ENCODE results near the gene LCN6. TPM values are rescaled to one million over a fixed set of nuclear protein-coding genes. Genes with fewer than 3 reads are reported as not detected.

LCN6 gene
- total RNA-seq, 1 experiment from 2014 or later, result not detected

- TF ChIP-seq TP53 (CRISPR knock-in tag; IDR thresholded peaks at IDR 0.05) (no peak), HMGA2 (CRISPR knock-in tag; IDR thresholded peaks at IDR 0.05) (no peak), HMGXB4 (CRISPR knock-in tag; IDR thresholded peaks at IDR 0.05) (no peak)
Observed at GRCh38 chr9:136793086-136793946, 45.0 kb upstream of the LCN6 start (continued).

GRCh38 chr9:136792321-136793085 lies 44.2 kb upstream of the LCN6 start:
- Mint-ChIP-seq H3K9me3 (no peaks in the 10 kb centered on the region), H3K36me3 (peaks cover 3% of the 10 kb centered on the region; the same call in 1 of the 2 replicates), H3K4me1 (peaks cover 32% of the 10 kb centered on the region), H3K27me3 (ENCODE audit: low read depth) (peaks cover 16% of the 10 kb centered on the region), H3K27ac (no peak overlapping the region), H3K4me3 (peak overlapping the region; percentile 78)
- no peak for TF ChIP-seq ESRRA (CRISPR knock-in tag; IDR thresholded peaks at IDR 0.05; ENCODE audit: borderline replicate concordance)
- DNase-seq (ENCODE audit: low spot score) (no peak), ATAC-seq (no peak)
- POLR2A ChIA-PET, result no interaction called here
- CTCF ChIA-PET, result interaction anchor here (0.6 to 3.1 kb wide), 10 partner anchors 8 to 237 kb away, joined by 3 to 28 read pairs (median 4); partner anchors contain the start of genes AJM1 and RABL6

DNA sequence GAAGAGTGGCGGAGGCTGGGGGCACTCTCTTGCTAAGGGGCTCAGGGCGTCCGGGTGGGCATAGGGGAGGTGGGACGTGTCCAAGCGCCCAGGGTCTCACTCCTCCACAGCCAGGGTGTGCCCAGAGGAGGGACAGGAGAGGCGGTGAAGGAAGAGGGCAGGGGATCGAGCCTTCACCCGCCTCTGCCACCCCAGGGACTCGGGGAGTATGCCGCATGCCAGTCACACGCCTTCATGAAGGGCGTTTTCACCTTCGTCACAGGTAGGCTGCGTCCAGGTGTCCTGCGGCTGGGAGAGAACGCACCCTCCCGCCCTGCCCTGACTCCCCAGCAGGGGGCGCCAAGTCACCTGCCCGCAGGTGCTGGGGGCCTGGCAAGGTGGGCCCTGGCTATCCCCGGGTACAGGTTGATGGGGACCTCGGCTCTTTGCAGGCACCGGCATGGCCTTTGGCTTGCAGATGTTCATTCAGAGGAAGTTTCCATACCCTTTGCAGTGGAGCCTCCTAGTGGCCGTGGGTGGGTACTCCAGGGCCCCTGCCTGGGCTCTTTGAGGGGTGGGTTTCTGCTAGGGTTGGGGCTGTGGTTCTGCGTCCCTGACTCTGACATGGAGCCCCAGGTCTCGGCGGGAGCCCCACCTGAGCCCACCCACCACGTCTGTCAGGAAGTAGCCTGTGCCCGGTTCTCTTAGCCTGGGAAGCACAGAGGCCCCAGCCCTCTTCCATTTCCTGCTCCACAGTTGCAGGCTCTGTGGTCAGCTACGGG lies 43.4 kb upstream of the LCN6 start:
- H3K4me3 Mint-ChIP-seq, result peak overlapping the region; percentile 78
- H3K9me3 Mint-ChIP-seq, result no peaks in the 10 kb centered on the region
- ChIA-PET CTCF (interaction anchor here (0.7 to 3.1 kb wide), 9 partner anchors 9 to 238 kb away, joined by 3 to 28 read pairs (median 4); partner anchors contain the start of genes AJM1 and RABL6), POLR2A (no interaction called here)
- peaks cover 26% of the 10 kb centered on the region for H3K4me1 Mint-ChIP-seq
- ATAC-seq, result peak; percentile 27
- peaks cover 3% of the 10 kb centered on the region; the same call in 1 of the 2 replicates for H3K36me3 Mint-ChIP-seq
- DNase-seq (ENCODE audit: low spot score), result peak; percentile 90
- peaks cover 11% of the 10 kb centered on the region for H3K27me3 Mint-ChIP-seq (ENCODE audit: low read depth)
- peak overlapping the region; percentile 41; the same call in 1 of the 2 replicates for H3K27ac Mint-ChIP-seq
- TF ChIP-seq, protein P1, sequence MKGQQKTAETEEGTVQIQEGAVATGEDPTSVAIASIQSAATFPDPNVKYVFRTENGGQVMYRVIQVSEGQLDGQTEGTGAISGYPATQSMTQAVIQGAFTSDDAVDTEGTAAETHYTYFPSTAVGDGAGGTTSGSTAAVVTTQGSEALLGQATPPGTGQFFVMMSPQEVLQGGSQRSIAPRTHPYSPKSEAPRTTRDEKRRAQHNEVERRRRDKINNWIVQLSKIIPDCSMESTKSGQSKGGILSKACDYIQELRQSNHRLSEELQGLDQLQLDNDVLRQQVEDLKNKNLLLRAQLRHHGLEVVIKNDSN (CRISPR knock-in tag; IDR thresholded peaks at IDR 0.05), result peak; percentile 47; the same call in 1 of the 2 replicates
- 0 out of 2 replicates have a peak, but pooled peaks have one; percentile 20 for TF ChIP-seq SMAD3 (CRISPR knock-in tag; IDR thresholded peaks at IDR 0.05; ENCODE audit: borderline replicate concordance)
- peak; percentile 26; the same call in 1 of the 2 replicates for TF ChIP-seq ZNF281 (CRISPR knock-in tag; IDR thresholded peaks at IDR 0.05)
- peak; percentile 88 for TF ChIP-seq TEAD1 (CRISPR knock-in tag; IDR thresholded peaks at IDR 0.05)
- no peak; the same call in 1 of the 2 replicates for TF ChIP-seq ETV6 (CRISPR knock-in tag; IDR thresholded peaks at IDR 0.05)
- TF ChIP-seq OVOL2 (CRISPR knock-in tag; IDR thresholded peaks at IDR 0.05; ENCODE audit: borderline replicate concordance), result no peak
- no peak for TF ChIP-seq ELF4 (CRISPR knock-in tag; IDR thresholded peaks at IDR 0.05; ENCODE audit: low read depth)
- peak; percentile 48; the same call in 1 of the 2 replicates for TF ChIP-seq MYBL2 (CRISPR knock-in tag; IDR thresholded peaks at IDR 0.05)
- no peak for TF ChIP-seq ZMAT4 (CRISPR knock-in tag; IDR thresholded peaks at IDR 0.05)
- TF ChIP-seq ZNF121 (CRISPR knock-in tag; IDR thresholded peaks at IDR 0.05), result peak; percentile 71
- TF ChIP-seq, protein P2, sequence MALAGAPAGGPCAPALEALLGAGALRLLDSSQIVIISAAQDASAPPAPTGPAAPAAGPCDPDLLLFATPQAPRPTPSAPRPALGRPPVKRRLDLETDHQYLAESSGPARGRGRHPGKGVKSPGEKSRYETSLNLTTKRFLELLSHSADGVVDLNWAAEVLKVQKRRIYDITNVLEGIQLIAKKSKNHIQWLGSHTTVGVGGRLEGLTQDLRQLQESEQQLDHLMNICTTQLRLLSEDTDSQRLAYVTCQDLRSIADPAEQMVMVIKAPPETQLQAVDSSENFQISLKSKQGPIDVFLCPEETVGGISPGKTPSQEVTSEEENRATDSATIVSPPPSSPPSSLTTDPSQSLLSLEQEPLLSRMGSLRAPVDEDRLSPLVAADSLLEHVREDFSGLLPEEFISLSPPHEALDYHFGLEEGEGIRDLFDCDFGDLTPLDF (CRISPR knock-in tag; IDR thresholded peaks at IDR 0.05), result peak; percentile 79; the same call in 1 of the 2 replicates
- 0 out of 2 replicates have a peak, but pooled peaks have one; percentile 66 for TF ChIP-seq ZNF219 (CRISPR knock-in tag; IDR thresholded peaks at IDR 0.05; ENCODE audit: borderline replicate concordance)
- TF ChIP-seq, protein P3, sequence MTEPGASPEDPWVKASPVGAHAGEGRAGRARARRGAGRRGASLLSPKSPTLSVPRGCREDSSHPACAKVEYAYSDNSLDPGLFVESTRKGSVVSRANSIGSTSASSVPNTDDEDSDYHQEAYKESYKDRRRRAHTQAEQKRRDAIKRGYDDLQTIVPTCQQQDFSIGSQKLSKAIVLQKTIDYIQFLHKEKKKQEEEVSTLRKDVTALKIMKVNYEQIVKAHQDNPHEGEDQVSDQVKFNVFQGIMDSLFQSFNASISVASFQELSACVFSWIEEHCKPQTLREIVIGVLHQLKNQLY (CRISPR knock-in tag; IDR thresholded peaks at IDR 0.05), result 0 out of 2 replicates have a peak, but pooled peaks have one; percentile 27
- peak; percentile 16; the same call in 1 of the 2 replicates for TF ChIP-seq NR2C2 (CRISPR knock-in tag; IDR thresholded peaks at IDR 0.05)
- 0 out of 2 replicates have a peak, but pooled peaks have one; percentile 27 for TF ChIP-seq KAT7 (CRISPR knock-in tag; IDR thresholded peaks at IDR 0.05; ENCODE audit: borderline replicate concordance)
- TF ChIP-seq JUN (CRISPR knock-in tag; IDR thresholded peaks at IDR 0.05), result peak; percentile 69; the same call in 1 of the 2 replicates

Measured in WTC11 (cell line).